SW480 (cell line): Measurements from ENCODE around the gene SPX.

ENCODE experiments used
- DNase-seq: peaks from one replicate; pipeline ENCODE4 v3.0.0-alpha.2; 2016; ENCODE audit warnings: low spot score

The SPX gene

GRCh38 chr12:21580748-21581516, 54.8 kb downstream of the SPX start:
- no peak for DNase-seq
